H1 (cell line): ENCODE results near the gene PTPN21. TPM values are rescaled to one million over a fixed set of nuclear protein-coding genes. Genes with fewer than 3 reads are reported as not detected.

ENCODE experiments used
- CTCF ChIA-PET: fragments of 300-600 bp; sonication (Branson Sonifier 250); formaldehyde crosslinking; loops from one replicate; lab custom pipeline; 2021; ENCODE audit not compliant: partially characterized antibody; lab: Charles Lee
- POLR2A ChIA-PET: fragments of 300-600 bp; sonication (Branson Sonifier 250); formaldehyde crosslinking; loops from one replicate; lab custom pipeline; 2021; ENCODE audit warnings: inconsistent platforms; ENCODE audit not compliant: partially characterized antibody; lab: Charles Lee
- DNase-seq, 2 experiments: peaks; one replicate each; pipeline versions ENCODE4 v3.0.0 to v3.0.0-alpha.2; 2010 to 2022; ENCODE audit warnings: low spot score in 2 of 2, low read depth in 1 of 2, mixed read lengths in 1 of 2
- FAIRE-seq: peaks from 2 replicates; lab custom pipeline; 2011; peaks lifted over from hg19 to GRCh38; lab: Jason Lieb, UNC
- H2AFZ ChIP-seq: 2 replicates; pipeline ENCODE4 v1.8.1; 2012; ENCODE audit warnings: low read length, inconsistent platforms
- H2AK5ac ChIP-seq: 2 replicates; pipeline ENCODE4 v1.6.1; 2013; ENCODE audit warnings: low read depth, low read length
- H2BK120ac ChIP-seq: replicated peaks from 2 replicates; pipeline ENCODE3; 2013; ENCODE audit warnings: low read depth, low read length, inconsistent platforms
- H2BK12ac ChIP-seq: 2 replicates; pipeline ENCODE4 v1.6.1; 2013; ENCODE audit warnings: low read depth, low read length
- H2BK15ac ChIP-seq: 2 replicates; pipeline ENCODE4 v1.6.1; 2013; ENCODE audit warnings: low read length
- H2BK20ac ChIP-seq: 2 replicates; pipeline ENCODE4 v1.6.1; 2013; ENCODE audit warnings: low read length
- H2BK5ac ChIP-seq: 2 replicates; pipeline ENCODE4 v1.6.1; 2013; ENCODE audit warnings: low read depth, low read length
- H3K14ac ChIP-seq: 2 replicates; pipeline ENCODE4 v1.6.1; 2013; ENCODE audit warnings: inconsistent platforms; ENCODE audit not compliant: insufficient read length
- H3K18ac ChIP-seq: 2 replicates; pipeline ENCODE4 v1.6.1; 2013; ENCODE audit warnings: low read length; ENCODE audit errors: extremely low read depth
- H3K23ac ChIP-seq: 2 replicates; pipeline ENCODE4 v1.6.1; 2013; ENCODE audit warnings: inconsistent platforms; ENCODE audit not compliant: insufficient read length
- H3K23me2 ChIP-seq: 2 replicates; pipeline ENCODE4 v1.6.1; 2013; ENCODE audit warnings: low read depth, low read length
- H3K27ac ChIP-seq: 2 replicates; pipeline ENCODE4 v1.6.1; 2011; ENCODE audit warnings: low read depth, low read length, inconsistent platforms
- H3K27me3 ChIP-seq, 4 experiments: replicated peaks in 1 of 4; 1 replicate in 1 of 4; 2 replicates in 3 of 4; pipeline versions ENCODE4 v1.6.1 to v1.8.1; 2011 to 2013; ENCODE audit warnings: low read length in 3 of 4, mild to moderate bottlenecking in 3 of 4, inconsistent platforms in 2 of 4, mixed read lengths in 2 of 4, moderate library complexity in 1 of 4; ENCODE audit not compliant: control insufficient read depth in 3 of 4, insufficient read depth in 3 of 4; ENCODE audit errors: extremely low read depth in 1 of 4
- H3K36me3 ChIP-seq, 4 experiments: 2 replicates each; pipeline versions ENCODE4 v1.6.1 to v1.8.1; 2011 to 2013; ENCODE audit warnings: mild to moderate bottlenecking in 4 of 4, low read length in 3 of 4, moderate library complexity in 2 of 4, control low read depth in 1 of 4, inconsistent platforms in 1 of 4; ENCODE audit not compliant: insufficient read depth in 4 of 4, control insufficient read depth in 2 of 4
- H3K4ac ChIP-seq: replicated peaks from 2 replicates; pipeline ENCODE3; 2013; ENCODE audit warnings: low read length, low read depth, mixed read lengths, inconsistent platforms; ENCODE audit not compliant: insufficient read length
- H3K4me1 ChIP-seq, 4 experiments: replicated peaks in 1 of 4; 1 replicate in 1 of 4; 2 replicates in 3 of 4; pipeline versions ENCODE4 v1.6.1 to v1.8.1; 2011 to 2013; ENCODE audit warnings: low read length in 3 of 4, inconsistent platforms in 2 of 4, mixed read lengths in 1 of 4; ENCODE audit not compliant: insufficient read depth in 4 of 4, control insufficient read depth in 3 of 4
- H3K4me2 ChIP-seq, 2 experiments: 2 replicates each; pipeline versions ENCODE4 v1.6.1 to v1.8.1; 2011 to 2013; ENCODE audit warnings: low read depth in 2 of 2, low read length in 2 of 2, control low read depth in 1 of 2, inconsistent platforms in 1 of 2, mild to moderate bottlenecking in 1 of 2; ENCODE audit not compliant: insufficient read depth in 1 of 2
- H3K4me3 ChIP-seq, 4 experiments: fragments of 200-600, 300-600 bp in 1 of 4; sonication (generic), shearing (Covaris generic), sonication (Bioruptor Twin) in 1 of 4; 2 replicates each; pipeline versions ENCODE4 v1.5.1 to v1.8.1; 2011 to 2016; ENCODE audit warnings: low read length in 4 of 4, low read depth in 3 of 4, control low read depth in 2 of 4, inconsistent platforms in 2 of 4, mild to moderate bottlenecking in 2 of 4, mixed read lengths in 1 of 4, moderate library complexity in 1 of 4; ENCODE audit not compliant: insufficient read depth in 2 of 4; ENCODE audit errors: extremely low read depth in 1 of 4
- H3K56ac ChIP-seq: replicated peaks from 2 replicates; pipeline ENCODE3; 2013; ENCODE audit warnings: low read depth, mild to moderate bottlenecking, mixed read lengths, low read length, inconsistent platforms; ENCODE audit not compliant: insufficient read length
- H3K79me1 ChIP-seq: 2 replicates; pipeline ENCODE4 v1.6.1; 2013; ENCODE audit warnings: low read depth, low read length, control low read depth
- H3K79me2 ChIP-seq, 2 experiments: 2 replicates each; pipeline versions ENCODE4 v1.6.1 to v1.8.1; 2012 to 2013; ENCODE audit warnings: low read length in 2 of 2, mild to moderate bottlenecking in 2 of 2, inconsistent platforms in 1 of 2; ENCODE audit not compliant: insufficient read depth in 2 of 2, control insufficient read depth in 1 of 2
- H3K9ac ChIP-seq, 4 experiments: replicated peaks in 1 of 4; 1 replicate in 1 of 4; 2 replicates in 3 of 4; pipeline versions ENCODE4 v1.6.1 to v1.8.1; 2011 to 2013; ENCODE audit warnings: low read depth in 3 of 4, low read length in 3 of 4, control low read depth in 2 of 4, mild to moderate bottlenecking in 2 of 4, moderate library complexity in 2 of 4, inconsistent platforms in 1 of 4; ENCODE audit errors: extremely low read depth in 1 of 4
- H3K9me3 ChIP-seq, 2 experiments: 2 replicates each; pipeline versions ENCODE4 v1.6.1 to v1.8.1; 2012 to 2013; ENCODE audit warnings: mild to moderate bottlenecking in 2 of 2, moderate library complexity in 2 of 2, control low read depth in 1 of 2, inconsistent platforms in 1 of 2, low read depth in 1 of 2, low read length in 1 of 2, mixed read lengths in 1 of 2; ENCODE audit not compliant: insufficient read depth in 2 of 2
- H4K20me1 ChIP-seq, 2 experiments: replicated peaks in 1 of 2; 2 replicates each; pipeline versions ENCODE3 to v1.8.1; 2011 to 2013; ENCODE audit warnings: inconsistent platforms in 2 of 2, low read length in 2 of 2, mild to moderate bottlenecking in 1 of 2; ENCODE audit not compliant: insufficient read depth in 2 of 2, control insufficient read depth in 1 of 2
- H4K5ac ChIP-seq: 2 replicates; pipeline ENCODE4 v1.6.1; 2013; ENCODE audit warnings: low read length, low read depth, mixed read lengths, inconsistent platforms; ENCODE audit not compliant: insufficient read length
- H4K8ac ChIP-seq: 2 replicates; pipeline ENCODE4 v1.8.0; 2013; ENCODE audit warnings: mild to moderate bottlenecking, moderate library complexity, low read length, inconsistent platforms; ENCODE audit not compliant: insufficient read depth; ENCODE audit errors: extremely low read depth
- H4K91ac ChIP-seq: replicated peaks from 2 replicates; pipeline ENCODE3; 2013; ENCODE audit warnings: low read length, mixed read lengths, inconsistent platforms; ENCODE audit not compliant: insufficient read length
- ASH2L ChIP-seq: fragments of 200-600, 300-600 bp; sonication (generic); IDR thresholded peaks from one replicate; pipeline ENCODE4 v1.7.1; 2017; ENCODE audit warnings: low read length
- ATF2 ChIP-seq: IDR thresholded peaks from 2 replicates; pipeline ENCODE4 v1.6.1; 2012; ENCODE audit warnings: low read length, inconsistent platforms
- BCL11A ChIP-seq, 2 experiments: IDR thresholded peaks; one replicate each; pipeline ENCODE4 v1.6.1; 2011; ENCODE audit warnings: low read depth in 2 of 2, low read length in 2 of 2, mild to moderate bottlenecking in 2 of 2
- CBX5 ChIP-seq: fragments of 300-800, 300-1000 bp; sonication (generic); IDR thresholded peaks from 2 replicates; pipeline ENCODE4 v1.7.1; 2016; ENCODE audit warnings: antibody characterized with exemption, low read length, low read depth
- CHD2 ChIP-seq: IDR thresholded peaks from 2 replicates; pipeline ENCODE4 v1.6.1; 2012; ENCODE audit warnings: low read length, improper control_type of control experiment
- FOSL1 ChIP-seq: IDR thresholded peaks from 2 replicates; pipeline ENCODE4 v1.6.1; 2011; ENCODE audit warnings: mild to moderate bottlenecking, low read depth, low read length, moderate library complexity; ENCODE audit not compliant: insufficient read depth
- NRF1 ChIP-seq: IDR thresholded peaks from 2 replicates; pipeline ENCODE4 v1.6.1; 2011; ENCODE audit warnings: mild to moderate bottlenecking, low read depth, low read length, improper control_type of control experiment
- PHF8 ChIP-seq: fragments of 200-600 bp; sonication (generic); conservative IDR thresholded peaks from 2 replicates; pipeline ENCODE4 v1.7.1; 2012; ENCODE audit warnings: low read depth, mild to moderate bottlenecking, inconsistent platforms, low read length, moderate library complexity
- POU5F1 ChIP-seq: IDR thresholded peaks from 2 replicates; pipeline ENCODE4 v1.6.1; 2011; ENCODE audit warnings: low read depth, mild to moderate bottlenecking, low read length, moderate library complexity
- RAD21 ChIP-seq, 2 experiments: IDR thresholded peaks in 1 of 2; conservative IDR thresholded peaks in 1 of 2; 2 replicates each; pipeline ENCODE4 v1.6.1; 2011; ENCODE audit warnings: low read depth in 2 of 2, low read length in 2 of 2, improper control_type of control experiment in 1 of 2, inconsistent platforms in 1 of 2, mild to moderate bottlenecking in 1 of 2, moderate library complexity in 1 of 2
- RBBP5 ChIP-seq: IDR thresholded peaks from 2 replicates; pipeline ENCODE4 v1.7.1; 2012; ENCODE audit warnings: low read depth, mild to moderate bottlenecking, inconsistent platforms, low read length, moderate library complexity, borderline replicate concordance
- SAP30 ChIP-seq: fragments of 300-600 bp; sonication (generic); IDR thresholded peaks from 2 replicates; pipeline ENCODE4 v1.7.1; 2012; ENCODE audit warnings: low read length, moderate library complexity, mild to moderate bottlenecking, inconsistent platforms; ENCODE audit not compliant: insufficient read depth, insufficient replicate concordance
- SIRT6 ChIP-seq: IDR thresholded peaks from one replicate; pipeline ENCODE4 v1.7.1; 2012; ENCODE audit warnings: low read length, inconsistent platforms
- SRF ChIP-seq: IDR thresholded peaks from 2 replicates; pipeline ENCODE4 v1.6.1; 2011; ENCODE audit warnings: mild to moderate bottlenecking, low read depth, low read length, moderate library complexity
- polyA plus RNA-seq, 7 experiments: library from polyadenylated mRNA; depleted of rRNA in 3 of 7; stranded (reverse) in 5 of 7; unstranded in 2 of 7; fragments of >200 nt in 5 of 7; fragments of 200-250 nt in 2 of 7; gene quantifications; 1 replicate in 5 of 7; 2 replicates in 1 of 7; 4 replicates in 1 of 7; pipeline versions ENCODE4 v1.2.1 to v1.2.3, GENCODE V29; 2011 to 2013; ENCODE audit warnings: missing spikeins in 2 of 7, mixed read lengths in 2 of 7
- total RNA-seq: library from RNA; stranded (reverse); fragmentation: NEBNext Ultra II Directional; extraction: Animal tissue kit (Norgen Biotek cat#: 25700); gene quantifications from 2 replicates; pipeline ENCODE4 v1.2.1, GENCODE V29; 2021

Gene PTPN21
- total and polyA plus RNA-seq, 2 of the 8 experiments (the other 6 are each of a cell fraction or from before 2014, with no cell fraction given) = 6.5 to 16.1 TPM

- Histone ChIP-seq H2BK15ac (no peak overlapping the region), H2AK5ac (no peak overlapping the region), H3K23ac (no peak overlapping the region), H3K79me2 (no peaks in the 10 kb centered on the region), H3K23me2 (no peaks in the 10 kb centered on the region), H3K79me1 (no peaks in the 10 kb centered on the region), H3K27me3 (no peaks in the 10 kb centered on the region), H2BK12ac (no peak overlapping the region), H3K56ac (no peak overlapping the region), H4K5ac (no peak overlapping the region), H2BK5ac (no peak overlapping the region), H3K4me1 (no peaks in the 10 kb centered on the region), H3K14ac (no peak overlapping the region), H3K9me3 (no peaks in the 10 kb centered on the region), H4K20me1 (no peaks in the 10 kb centered on the region), H4K8ac (no peak overlapping the region), H3K4me2 (no peak overlapping the region), H3K4ac (no peak overlapping the region), H2AFZ (no peak overlapping the region), H4K91ac (no peak overlapping the region), H3K36me3 (peaks cover 0 to 4% (median 0%) of the 10 kb centered on the region in 4 experiments; a peak in 3 of 8 replicates), H3K27ac (no peak overlapping the region), H2BK120ac (no peak overlapping the region), H2BK20ac (no peak overlapping the region), H3K4me3 (no peak overlapping the region), H3K18ac (no peak overlapping the region), H3K9ac (no peak overlapping the region)
- ChIA-PET POLR2A (no interaction called here), CTCF (interaction anchor here (1.8 kb wide), 1 partner anchor 46 kb away, joined by 3 read pairs; no protein-coding TSS in a partner anchor)
- FAIRE-seq (no peak), DNase-seq (no peak)
- TF ChIP-seq CHD2 (no peak), SAP30 (no peak), ATF2 (no peak), ASH2L (no peak), POU5F1 (no peak), SIRT6 (no peak), SRF (no peak), CBX5 (no peak), FOSL1 (no peak), NRF1 (no peak), PHF8 (no peak), RAD21 (IDR thresholded peaks at IDR 0.05 in 1 of 2, conservative IDR thresholded peaks at IDR 0.05 in 1 of 2; ENCODE audit: low read depth in 2 of 2, low read length in 2 of 2) (no peak), RBBP5 (no peak), BCL11A (IDR thresholded peaks at IDR 0.05; ENCODE audit: low read depth in 2 of 2, low read length in 2 of 2) (no peak)
Observed at GRCh38 chr14:88417594-88417993, 137.2 kb downstream of the PTPN21 start.
